ENCODE measurements around the gene ZNF423.

The ZNF423 gene

DNA sequence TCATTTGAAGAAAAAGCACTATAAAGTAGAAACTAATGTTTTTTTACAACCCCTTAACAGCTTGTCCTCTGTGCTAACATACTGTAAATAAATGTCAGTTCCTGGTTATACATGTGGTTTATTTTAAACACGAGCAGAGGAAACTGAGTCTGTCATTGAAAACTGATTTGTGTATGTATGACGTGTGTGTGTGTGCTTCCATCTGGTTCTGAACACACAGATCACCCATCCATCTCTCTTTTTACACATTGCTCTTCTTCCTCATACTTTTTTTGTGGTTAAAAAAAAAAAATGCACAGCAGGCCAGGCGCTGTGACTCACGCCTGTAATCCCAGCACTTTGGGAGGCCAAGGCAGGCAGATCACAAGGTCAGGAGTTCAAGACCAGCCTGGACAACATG is 49.5 kb downstream of the ZNF423 start:
- DNase-seq (ENCODE audit: low read depth) = no peak

DNA sequence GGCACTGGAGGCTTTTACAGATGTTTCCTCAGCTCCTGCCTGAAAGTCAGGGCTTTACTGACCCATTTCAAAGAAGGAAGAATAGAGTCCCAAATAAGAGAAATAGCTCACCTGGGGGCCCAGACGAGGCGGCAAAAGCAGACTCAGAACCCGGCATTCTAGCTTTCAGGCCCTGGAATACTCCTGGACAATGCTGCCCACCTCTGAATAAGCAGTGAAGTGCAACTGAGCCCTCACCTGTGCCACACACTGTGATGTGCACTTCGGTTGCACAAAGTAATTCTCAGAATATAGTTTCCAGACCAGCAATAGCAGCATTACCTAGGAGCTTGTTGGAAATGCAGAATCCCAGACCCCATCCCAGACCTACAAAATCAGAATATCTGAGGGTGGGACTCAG is 54.6 kb downstream of the ZNF423 start:
- TF ChIP-seq, protein P1, sequence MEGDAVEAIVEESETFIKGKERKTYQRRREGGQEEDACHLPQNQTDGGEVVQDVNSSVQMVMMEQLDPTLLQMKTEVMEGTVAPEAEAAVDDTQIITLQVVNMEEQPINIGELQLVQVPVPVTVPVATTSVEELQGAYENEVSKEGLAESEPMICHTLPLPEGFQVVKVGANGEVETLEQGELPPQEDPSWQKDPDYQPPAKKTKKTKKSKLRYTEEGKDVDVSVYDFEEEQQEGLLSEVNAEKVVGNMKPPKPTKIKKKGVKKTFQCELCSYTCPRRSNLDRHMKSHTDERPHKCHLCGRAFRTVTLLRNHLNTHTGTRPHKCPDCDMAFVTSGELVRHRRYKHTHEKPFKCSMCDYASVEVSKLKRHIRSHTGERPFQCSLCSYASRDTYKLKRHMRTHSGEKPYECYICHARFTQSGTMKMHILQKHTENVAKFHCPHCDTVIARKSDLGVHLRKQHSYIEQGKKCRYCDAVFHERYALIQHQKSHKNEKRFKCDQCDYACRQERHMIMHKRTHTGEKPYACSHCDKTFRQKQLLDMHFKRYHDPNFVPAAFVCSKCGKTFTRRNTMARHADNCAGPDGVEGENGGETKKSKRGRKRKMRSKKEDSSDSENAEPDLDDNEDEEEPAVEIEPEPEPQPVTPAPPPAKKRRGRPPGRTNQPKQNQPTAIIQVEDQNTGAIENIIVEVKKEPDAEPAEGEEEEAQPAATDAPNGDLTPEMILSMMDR (IDR thresholded peaks at IDR 0.05; ENCODE audit: insufficient read depth, low read depth, low read length, missing control alignments) = no peak
- no peak overlapping the region for H3K4me3 ChIP-seq (ENCODE audit: low read length)
- no peak for DNase-seq (ENCODE audit: low read depth)

More for the DNA sequence above, 49.5 kb downstream of the ZNF423 start:
- TF ChIP-seq, protein P1 (IDR thresholded peaks at IDR 0.05; ENCODE audit: insufficient read depth, low read depth, low read length, missing control alignments) = no peak
- H3K4me3 ChIP-seq (ENCODE audit: low read length) = no peak overlapping the region

DNA sequence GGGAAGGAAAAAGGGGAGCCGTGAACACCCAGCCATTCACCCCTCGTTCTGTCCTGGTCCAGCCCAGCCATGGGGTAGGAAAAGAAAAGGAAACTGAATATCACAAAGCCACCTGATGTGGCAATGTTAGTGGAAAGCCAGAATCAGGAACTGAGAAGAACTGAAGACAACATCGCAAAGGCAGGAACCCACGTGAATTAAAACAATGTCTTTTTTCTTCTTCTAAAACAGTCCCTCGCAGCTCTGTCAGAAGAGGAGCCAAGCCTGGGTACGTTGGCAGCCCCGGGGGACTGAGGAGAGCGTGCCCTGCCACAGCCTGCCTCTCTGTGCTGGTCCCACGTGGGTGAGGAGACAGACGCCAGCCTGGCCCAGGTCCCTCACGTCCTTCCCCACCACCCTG is 55.0 kb downstream of the ZNF423 start:
- TF ChIP-seq, protein P1 (IDR thresholded peaks at IDR 0.05; ENCODE audit: insufficient read depth, low read depth, low read length, missing control alignments) = no peak
- DNase-seq (ENCODE audit: low read depth) = no peak
- H3K4me3 ChIP-seq (ENCODE audit: low read length) = no peak overlapping the region

DNA sequence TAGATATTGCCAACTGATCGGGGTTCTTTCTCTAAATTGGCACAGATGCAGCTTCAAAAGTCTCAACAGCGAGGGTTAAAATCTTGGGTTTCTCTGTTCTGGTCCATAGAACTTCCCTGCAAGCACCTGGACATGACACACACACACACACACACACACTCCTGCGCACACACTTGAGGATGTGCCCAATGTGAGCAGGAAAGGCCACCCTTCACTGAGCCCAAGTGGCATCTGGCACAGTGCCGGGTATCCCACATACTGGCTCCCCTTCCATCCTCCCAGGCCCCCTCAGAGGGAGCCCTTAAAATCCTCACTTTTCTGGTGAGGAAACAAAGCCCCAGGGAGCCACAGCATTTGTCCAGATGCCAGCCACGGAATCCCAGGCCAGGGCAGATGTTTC is 55.5 kb downstream of the ZNF423 start:
- H3K4me3 ChIP-seq (ENCODE audit: low read length) = no peak overlapping the region
- DNase-seq (ENCODE audit: low read depth) = no peak
- TF ChIP-seq, protein P1 (IDR thresholded peaks at IDR 0.05; ENCODE audit: insufficient read depth, low read depth, low read length, missing control alignments) = no peak

DNA sequence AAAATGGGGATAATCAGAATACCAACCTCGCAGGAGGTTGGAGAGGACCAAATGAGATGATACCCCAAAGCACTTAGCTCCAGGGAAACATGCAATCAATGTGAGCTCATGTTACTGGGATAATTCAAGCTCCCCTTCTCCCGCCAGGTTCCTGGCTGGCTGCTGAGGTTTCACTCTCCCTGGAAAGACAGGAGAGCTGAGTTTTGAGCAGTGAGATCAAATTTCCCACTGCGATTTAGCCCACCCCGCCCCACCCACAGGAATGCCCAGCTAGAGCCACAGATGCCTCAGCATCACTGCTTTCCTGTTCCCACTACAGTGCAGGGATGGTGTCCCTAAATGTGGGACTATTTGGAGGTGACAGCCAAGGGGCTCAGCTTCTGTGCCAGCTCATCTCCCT is 56.7 kb downstream of the ZNF423 start:
- TF ChIP-seq, protein P1 (IDR thresholded peaks at IDR 0.05; ENCODE audit: insufficient read depth, low read depth, low read length, missing control alignments) = no peak
- DNase-seq (ENCODE audit: low read depth) = no peak
- H3K4me3 ChIP-seq (ENCODE audit: low read length) = no peak overlapping the region

DNA sequence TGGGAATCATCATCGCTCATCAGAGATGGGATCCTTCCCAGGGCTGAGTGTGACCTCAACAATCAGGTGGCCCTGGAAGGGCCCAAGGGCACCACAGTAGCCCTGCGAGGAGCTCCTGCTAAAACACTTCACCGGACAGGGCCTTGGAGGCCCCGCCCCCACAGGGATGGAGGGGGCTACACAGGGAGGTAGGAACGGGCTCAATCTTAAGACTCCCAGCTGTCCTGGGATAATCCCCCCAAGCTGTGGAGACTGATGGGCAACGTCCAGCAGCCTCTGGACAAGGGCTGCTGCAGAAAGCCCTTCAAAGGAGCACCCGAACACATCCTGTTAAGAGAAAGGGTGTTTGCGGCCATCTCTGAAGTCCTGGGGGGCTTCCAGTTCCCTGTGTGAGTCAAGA is 60.4 kb downstream of the ZNF423 start:
- no peak overlapping the region for H3K4me3 ChIP-seq (ENCODE audit: low read length)
- no peak for DNase-seq (ENCODE audit: low read depth)
- TF ChIP-seq, protein P1 (IDR thresholded peaks at IDR 0.05; ENCODE audit: insufficient read depth, low read depth, low read length, missing control alignments) = no peak

DNA sequence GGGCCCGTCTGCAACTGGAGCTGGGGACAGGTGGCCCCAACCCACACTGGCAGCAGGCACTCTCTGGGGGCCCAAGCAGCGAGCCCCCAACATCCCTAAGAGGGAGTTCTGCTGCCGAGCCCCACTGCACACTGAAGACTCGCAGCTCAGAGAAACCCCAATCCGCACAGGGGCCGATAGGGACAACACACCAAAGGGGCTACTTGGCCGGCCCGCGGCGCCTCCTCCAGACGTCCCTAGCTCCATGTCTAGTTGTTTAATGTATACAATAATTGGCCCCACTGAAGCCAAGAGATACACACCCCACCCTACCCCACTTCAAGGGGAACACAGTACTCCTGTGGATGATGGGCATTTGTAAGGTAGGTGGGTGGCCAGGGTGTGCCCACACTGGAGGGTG is 62.7 kb downstream of the ZNF423 start:
- H3K4me3 ChIP-seq (ENCODE audit: low read length) = no peak overlapping the region
- TF ChIP-seq, protein P1 (IDR thresholded peaks at IDR 0.05; ENCODE audit: insufficient read depth, low read depth, low read length, missing control alignments) = no peak
- no peak for DNase-seq (ENCODE audit: low read depth)
